NCI-H1694 treated with DMSO at 0.1 percent for 48 hours (cell line): Measurements from ENCODE around the gene ENTREP3.
A peak's percentile ranks its signal among the peaks of the same experiment; 100 is the strongest.
"Not testable (repeated sequence)": the region's sequence is repeated elsewhere in the genome, so short reads cannot be mapped to it uniquely, and the experiment has no call there.

Experiments
- DNase-seq: peaks from one replicate; lab custom pipeline; 2025; lab: John Stamatoyannopoulos, UW

Gene ENTREP3

DNA sequence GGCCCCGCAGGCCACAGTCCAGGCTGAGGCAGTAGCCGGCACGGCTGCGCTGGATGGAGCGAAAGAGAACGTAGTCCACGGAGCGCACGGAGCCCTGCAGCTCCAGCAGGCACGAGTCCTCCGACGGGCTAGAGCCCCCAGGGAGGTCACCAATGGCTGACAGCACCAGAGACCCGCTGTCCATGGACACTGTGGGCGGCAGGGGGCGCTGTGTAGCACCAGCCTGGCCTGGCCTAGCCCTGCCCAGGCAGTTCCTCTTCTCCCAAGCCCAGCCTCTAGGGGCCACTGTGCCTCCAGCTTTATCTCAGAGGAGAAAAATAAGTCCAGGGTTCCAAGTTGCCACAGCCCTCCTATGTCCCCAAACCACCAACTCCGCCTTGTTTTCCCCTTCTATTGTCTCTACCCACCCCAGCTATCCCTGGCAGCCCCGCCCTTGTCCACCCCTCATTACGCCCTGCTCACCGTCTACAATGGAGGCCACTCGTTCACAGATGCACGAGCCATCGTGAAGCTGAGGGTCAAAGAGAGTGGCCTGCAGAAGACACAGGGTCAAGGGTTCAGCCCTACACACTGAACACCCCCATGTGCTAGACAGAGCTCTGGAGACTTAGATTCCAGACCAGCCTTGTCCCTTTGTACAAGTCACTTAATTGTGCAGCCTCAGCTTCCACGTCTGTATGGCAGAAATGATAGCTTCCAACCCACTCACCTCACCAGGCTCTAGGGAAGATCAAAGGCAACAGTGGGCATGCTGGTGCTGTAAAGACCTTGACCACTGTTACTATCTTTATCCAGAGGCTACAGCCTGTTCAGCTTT lies 4.4 kb downstream of the ENTREP3 start:
- DNase-seq, result peak; percentile 99

DNA sequence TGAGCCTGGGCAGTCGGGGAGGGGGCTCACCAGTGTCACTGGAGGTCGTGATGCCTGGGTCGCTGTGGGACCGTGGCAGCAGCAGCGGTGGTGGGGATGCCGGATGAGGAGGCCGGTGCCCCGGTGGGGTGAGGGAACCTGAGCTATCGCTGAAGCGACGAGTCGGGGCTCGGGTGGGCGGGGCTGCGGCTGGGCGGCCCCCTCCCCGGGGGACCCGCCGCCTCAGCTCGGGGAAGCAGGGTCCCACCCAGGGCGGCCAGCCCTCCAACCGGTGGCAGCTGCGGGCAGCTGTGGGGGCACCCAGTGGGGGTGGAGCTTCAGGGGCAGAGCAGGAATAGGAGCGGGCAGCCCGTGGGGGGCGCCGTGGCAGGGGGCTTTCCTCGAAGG lies 5.0 kb downstream of the ENTREP3 start:
- no peak for DNase-seq

- DNase-seq, result no peak
Observed at GRCh38 chr1:155247667-155248553, 7.4 kb downstream of the ENTREP3 start.

DNA sequence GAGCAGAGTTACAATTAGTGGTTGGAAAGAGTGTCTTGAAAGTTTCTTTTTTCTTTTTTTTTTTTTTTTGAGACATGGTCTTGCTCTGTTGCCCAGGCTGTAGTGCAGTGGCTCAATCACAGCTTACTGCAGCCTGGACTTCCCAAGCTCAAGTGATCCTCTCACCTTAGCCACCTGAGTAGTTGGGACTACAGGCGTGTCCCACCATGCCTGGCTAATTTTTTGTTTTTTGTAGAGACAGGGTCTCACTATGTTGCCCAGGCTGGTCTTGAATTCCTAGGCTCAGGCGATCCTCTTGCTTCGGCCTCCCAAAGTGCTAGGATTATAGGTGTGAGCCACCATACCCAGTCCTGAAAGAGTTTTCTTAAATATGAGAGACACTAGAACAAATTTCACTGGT lies 8.5 kb downstream of the ENTREP3 start:
- DNase-seq, result not testable (repeated sequence)

DNA sequence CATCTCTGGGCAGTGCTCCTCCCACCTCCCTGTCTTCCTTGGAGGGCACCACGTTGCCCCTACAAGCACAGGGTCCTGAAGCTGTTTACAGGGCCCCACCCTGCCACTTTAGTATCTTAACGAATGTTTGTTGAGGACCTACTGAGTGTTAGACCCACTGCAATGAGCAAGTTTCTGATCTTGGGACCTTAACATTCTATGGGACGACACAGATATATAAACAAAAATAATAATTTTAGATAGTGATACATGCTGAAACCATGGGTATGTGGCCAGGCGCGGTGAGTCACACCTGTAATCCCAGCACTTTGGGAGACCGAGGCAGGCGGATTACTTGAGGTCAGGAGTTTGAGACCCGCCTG lies 10.1 kb downstream of the ENTREP3 start:
- no peak for DNase-seq

DNA sequence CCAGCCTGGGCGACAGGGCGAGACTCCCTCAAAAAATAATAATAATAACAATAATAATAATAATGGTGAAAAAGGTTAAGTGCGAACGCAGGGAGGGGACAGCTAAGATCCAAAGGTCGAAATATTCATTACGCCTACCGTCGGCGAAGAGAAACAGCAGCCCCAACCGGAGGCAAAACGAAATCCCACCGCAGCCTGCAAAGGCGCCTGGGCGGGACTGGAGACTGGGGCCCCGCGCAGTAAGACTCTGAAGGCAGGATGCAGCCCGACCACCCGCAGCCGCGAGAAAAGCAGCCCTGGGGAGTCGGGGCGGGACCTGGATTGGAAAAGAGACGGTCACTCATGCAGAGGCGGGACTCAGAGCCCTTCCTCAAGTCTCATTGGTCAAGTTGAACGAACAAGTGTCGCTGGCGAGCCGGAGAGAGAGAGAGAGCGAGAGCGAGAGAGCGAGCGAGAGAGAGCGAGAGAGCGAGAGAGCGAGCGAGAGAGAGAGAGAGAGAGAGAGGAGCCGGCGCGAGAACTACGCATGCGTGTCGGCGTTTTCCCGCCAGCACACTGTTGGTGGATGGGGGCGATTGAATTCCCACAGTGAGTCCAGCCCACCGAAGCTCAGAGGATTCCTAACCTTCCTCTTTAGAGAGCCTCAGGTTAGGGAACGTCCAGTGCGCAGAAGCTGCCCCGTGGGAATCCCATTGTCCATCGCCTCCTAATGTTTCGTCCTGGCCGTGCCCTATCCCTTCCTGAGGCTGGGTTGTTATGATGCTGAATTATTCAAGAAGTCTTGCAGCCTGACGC lies 10.7 kb downstream of the ENTREP3 start:
- DNase-seq, result peak; percentile 100

GRCh38 chr1:155242805-155243358 lies 12.4 kb downstream of the ENTREP3 start:
- no peak for DNase-seq

GRCh38 chr1:155241841-155242264 lies 13.4 kb downstream of the ENTREP3 start:
- no peak for DNase-seq

DNA sequence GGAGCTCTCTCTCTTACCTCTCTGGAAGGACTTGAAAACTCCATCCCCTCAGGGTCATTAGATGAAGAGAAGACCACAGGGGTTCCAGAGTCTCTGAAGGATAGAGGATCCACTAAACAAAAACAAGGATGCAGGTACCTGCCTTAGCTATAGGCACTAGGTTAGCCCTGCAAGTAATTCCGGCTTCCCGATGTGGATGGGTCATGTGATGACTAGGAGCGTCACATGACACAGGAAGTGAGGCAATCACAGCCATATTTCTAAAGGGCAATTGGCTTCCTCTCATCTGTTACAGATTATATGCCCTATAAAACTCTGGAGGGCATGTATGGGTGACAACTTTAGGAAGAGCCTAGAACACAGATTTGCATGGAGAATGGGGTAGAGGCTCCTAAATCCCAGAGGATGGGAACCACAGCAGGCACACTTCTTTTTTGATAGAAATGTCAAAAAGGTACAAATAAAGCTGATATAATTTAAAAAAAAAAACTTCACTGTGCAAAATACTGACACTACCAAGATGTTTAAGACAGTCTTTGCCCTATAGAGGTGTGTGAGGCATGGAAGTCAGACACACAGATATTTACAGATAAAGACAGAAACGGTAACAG lies 14.1 kb downstream of the ENTREP3 start:
- peak; percentile 77 for DNase-seq

DNA sequence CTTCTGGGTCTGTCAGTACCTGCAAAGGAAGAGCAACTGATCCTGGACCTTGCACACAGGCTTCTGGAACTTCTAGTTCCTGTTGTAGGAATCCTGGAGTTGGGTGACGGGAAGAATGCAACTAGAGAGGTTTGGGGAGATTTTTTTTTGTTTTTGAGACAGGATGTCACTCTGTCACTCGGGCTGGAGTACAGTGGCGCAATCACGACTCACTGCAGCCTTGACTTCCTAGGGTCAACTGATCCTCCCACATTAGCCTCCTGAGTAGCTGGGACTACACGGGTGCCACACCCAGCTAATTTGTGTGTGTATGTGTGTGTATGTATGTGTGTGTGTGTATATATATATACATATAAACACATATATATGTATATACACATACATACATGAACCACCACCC lies 18.8 kb downstream of the ENTREP3 start:
- no peak for DNase-seq

DNA sequence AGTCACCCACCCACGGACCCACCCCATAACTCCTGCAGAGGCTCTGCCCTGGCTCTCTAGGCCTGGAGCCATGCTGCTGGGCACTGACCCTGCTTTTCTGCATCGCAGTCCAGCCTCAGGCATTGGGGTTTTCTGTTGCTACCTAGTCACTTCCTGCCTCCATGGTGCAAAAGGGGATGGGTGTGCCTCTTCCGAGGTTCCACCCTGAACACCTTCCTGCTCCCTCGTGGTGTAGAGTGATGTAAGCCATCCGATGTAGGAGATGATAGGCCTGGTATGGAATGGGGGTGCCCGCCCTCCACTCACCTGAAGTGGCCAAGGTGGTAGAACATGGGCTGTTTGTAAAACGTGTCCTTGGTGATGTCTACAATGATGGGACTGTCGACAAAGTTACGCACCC lies 19.9 kb downstream of the ENTREP3 start:
- DNase-seq, result not testable (repeated sequence)

GRCh38 chr1:155233502-155233901 lies 21.8 kb downstream of the ENTREP3 start:
- not testable (repeated sequence) for DNase-seq

- not testable (repeated sequence) for DNase-seq
Observed at GRCh38 chr1:155232001-155232978, 23.0 kb downstream of the ENTREP3 start.

- not testable (repeated sequence) for DNase-seq
Observed at GRCh38 chr1:155231302-155231701, 24.0 kb downstream of the ENTREP3 start.

DNA sequence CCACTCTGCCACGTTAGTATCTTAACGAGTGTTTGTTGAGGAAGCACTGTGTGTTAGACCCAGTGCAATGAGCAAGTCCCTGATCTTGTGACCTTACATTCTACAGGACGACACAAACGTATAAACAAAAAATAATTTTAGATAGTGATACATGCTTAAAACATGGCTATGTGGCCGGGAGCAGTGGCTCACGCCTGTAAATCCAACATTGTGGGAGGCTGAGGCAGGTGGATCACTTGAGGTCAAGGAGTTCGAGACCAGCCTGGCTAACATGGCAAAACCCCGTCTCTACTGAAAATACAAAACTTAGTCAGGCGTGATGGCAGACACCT lies 27.2 kb downstream of the ENTREP3 start:
- DNase-seq, result no peak

DNA sequence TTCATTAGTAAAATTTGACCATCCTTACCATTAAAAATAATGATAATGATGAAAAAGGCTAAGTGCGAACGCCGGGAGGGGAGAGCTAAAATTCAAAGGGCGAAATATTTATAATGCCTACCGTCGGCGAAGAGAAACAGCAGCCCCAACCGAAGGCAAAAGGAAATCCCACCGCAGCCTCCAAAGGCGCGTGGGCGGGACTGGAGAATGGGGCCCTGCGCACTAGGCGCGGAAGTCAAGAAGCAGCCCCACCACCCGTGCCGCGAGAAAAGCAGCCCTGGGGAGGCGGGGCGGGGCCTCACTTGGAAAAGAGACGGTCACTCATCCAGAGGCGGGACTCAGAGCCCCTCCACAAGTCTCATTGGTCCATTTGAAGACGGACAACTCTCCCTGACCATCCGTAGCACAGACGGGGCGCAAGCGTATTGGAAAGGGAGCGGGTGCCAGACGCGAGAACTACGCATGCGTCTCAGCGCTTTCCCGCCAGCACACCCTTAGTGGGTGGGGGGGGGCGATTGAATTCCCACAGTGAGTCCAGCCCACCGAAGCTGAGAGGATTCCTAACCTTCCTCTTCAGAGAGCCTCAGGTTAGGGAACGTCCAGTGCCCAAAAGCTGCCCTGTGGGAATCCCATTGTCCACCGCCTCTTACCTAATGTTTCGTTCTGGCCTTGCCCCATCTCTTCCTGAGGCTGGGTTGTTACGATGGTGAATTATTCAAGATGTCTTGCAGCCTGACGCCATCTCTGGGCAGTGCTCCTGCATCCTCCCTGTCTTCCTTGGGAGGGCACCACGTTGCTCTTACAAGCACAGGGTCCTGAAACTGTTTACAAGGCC lies 27.8 kb downstream of the ENTREP3 start:
- peak; percentile 100 for DNase-seq

DNA sequence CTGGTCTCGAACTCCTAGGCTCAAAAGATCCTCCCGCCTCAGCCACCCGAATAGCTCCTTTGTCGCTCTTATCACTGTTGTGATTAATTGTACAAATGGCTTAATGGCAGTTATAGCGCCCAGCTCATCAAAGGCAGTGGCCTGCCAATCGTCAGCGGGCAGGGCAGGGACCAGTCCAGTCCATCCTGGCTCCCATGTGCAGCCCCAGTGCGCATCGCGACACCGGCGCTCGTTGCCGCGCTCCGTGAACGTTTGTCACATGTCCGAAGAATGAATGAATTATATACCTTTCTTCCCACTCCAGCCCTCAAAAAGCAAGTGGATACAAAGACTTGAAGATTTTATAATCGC lies 28.4 kb downstream of the ENTREP3 start:
- DNase-seq, result peak; percentile 81

GRCh38 chr1:155226188-155226909 lies 28.9 kb downstream of the ENTREP3 start:
- DNase-seq, result peak; percentile 94

- DNase-seq, result not testable (repeated sequence)
Observed at GRCh38 chr1:155225404-155225759, 29.9 kb downstream of the ENTREP3 start.
